Measurements from ENCODE around the gene BCKDK. TPM values are rescaled to one million over a fixed set of nuclear protein-coding genes. Genes with fewer than 3 reads are reported as not detected.
A peak's percentile ranks its signal among the peaks of the same experiment; 100 is the strongest.

BCKDK gene
- polyA plus RNA-seq, 1 donor (not counting 4 experiments of a cell fraction or from before 2014, with no cell fraction given): 19.9 TPM

DNA sequence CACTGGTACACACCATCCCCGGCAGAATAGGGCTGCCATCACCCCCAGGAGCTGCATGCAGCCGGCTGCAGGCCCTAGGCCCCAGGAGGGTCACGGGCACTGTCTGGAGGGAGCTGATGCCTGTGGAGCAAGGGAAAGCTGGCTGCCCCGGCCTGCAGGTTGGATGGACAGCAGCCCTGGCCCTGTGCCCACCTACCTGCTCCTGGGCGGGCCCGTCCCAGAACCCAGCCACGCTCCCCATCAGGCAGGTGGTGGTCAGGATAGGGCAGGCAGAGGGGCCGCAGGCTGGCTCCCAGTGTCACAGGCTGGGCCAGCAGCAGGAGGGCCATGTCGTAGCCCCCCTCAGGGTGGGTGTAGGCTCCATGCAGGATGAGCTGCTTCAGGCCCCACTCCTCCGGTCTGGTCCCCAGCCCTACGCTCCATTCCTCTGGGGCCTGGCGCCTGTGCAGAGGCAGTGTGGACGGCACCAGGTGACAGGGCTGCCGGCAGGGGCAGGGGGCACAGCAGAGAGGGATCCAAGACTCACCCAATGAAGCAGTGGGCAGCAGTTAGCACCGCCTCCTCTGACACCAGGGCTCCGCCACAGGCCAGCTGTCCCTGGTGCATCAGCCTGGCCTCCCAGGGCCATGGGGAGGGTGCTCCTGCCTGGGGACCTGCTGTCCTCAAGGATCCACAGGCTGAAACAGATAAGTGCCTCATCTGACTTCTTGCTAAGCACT lies 23.4 kb upstream of the BCKDK start:
- Histone ChIP-seq H4K20me1 (ENCODE audit: control insufficient read depth, extremely low read depth, insufficient read depth, low read length) (no peaks in the 10 kb centered on the region), H3K27me3 (ENCODE audit: control insufficient read depth, extremely low read depth, insufficient read depth, low read length) (no peaks in the 10 kb centered on the region), H3K4me2 (ENCODE audit: control insufficient read depth, extremely low read depth, insufficient read depth, low read depth, low read length) (no peak overlapping the region), H3K9me1 (ENCODE audit: control insufficient read depth, extremely low read depth, insufficient read depth, low read length) (no peaks in the 10 kb centered on the region), H3K9me3 (ENCODE audit: control insufficient read depth, low read depth, low read length) (no peaks in the 10 kb centered on the region), H3K9ac (ENCODE audit: control insufficient read depth, extremely low read depth, insufficient read depth, low read length) (no peak overlapping the region), H3K27ac (ENCODE audit: control insufficient read depth, insufficient read depth, low read length) (peak overlapping the region; percentile 39), H2AFZ (ENCODE audit: control insufficient read depth, low read length) (no peak overlapping the region), H3K36me3 (ENCODE audit: control insufficient read depth in 2 of 2, extremely low read depth in 1 of 2, insufficient read depth in 2 of 2, low read length in 2 of 2) (peaks cover 11 to 15% of the 10 kb centered on the region in 2 experiments), H3K4me1 (ENCODE audit: control insufficient read depth, extremely low read depth, insufficient read depth, low read length) (peaks cover 9% of the 10 kb centered on the region), H3K79me2 (ENCODE audit: control insufficient read depth, insufficient read depth, low read length) (peaks cover 19% of the 10 kb centered on the region), H3K4me3 (ENCODE audit: control insufficient read depth in 2 of 3, extremely low read depth in 1 of 3, insufficient read depth in 2 of 3, low read depth in 1 of 3, low read length in 3 of 3) (no peak overlapping the region)
- TF ChIP-seq, protein P1, sequence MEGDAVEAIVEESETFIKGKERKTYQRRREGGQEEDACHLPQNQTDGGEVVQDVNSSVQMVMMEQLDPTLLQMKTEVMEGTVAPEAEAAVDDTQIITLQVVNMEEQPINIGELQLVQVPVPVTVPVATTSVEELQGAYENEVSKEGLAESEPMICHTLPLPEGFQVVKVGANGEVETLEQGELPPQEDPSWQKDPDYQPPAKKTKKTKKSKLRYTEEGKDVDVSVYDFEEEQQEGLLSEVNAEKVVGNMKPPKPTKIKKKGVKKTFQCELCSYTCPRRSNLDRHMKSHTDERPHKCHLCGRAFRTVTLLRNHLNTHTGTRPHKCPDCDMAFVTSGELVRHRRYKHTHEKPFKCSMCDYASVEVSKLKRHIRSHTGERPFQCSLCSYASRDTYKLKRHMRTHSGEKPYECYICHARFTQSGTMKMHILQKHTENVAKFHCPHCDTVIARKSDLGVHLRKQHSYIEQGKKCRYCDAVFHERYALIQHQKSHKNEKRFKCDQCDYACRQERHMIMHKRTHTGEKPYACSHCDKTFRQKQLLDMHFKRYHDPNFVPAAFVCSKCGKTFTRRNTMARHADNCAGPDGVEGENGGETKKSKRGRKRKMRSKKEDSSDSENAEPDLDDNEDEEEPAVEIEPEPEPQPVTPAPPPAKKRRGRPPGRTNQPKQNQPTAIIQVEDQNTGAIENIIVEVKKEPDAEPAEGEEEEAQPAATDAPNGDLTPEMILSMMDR (optimal IDR thresholded peaks at IDR 0.05 in 1 of 3, IDR thresholded peaks at IDR 0.05 in 1 of 3, conservative IDR thresholded peaks at IDR 0.05 in 1 of 3; ENCODE audit: extremely low read depth in 1 of 3, insufficient read depth in 2 of 3, low read length in 3 of 3): no peak
- TF ChIP-seq EZH2 (IDR thresholded peaks at IDR 0.05; ENCODE audit: low read length): no peak
- dilution Hi-C loops (cut with MboI; ENCODE audit: extremely low pct_ligation_motif_present, low sequenced_read_pairs): no loop called here
- DNase-seq (ENCODE audit: low read depth, low spot score): no peak
- no peak for FAIRE-seq

DNA sequence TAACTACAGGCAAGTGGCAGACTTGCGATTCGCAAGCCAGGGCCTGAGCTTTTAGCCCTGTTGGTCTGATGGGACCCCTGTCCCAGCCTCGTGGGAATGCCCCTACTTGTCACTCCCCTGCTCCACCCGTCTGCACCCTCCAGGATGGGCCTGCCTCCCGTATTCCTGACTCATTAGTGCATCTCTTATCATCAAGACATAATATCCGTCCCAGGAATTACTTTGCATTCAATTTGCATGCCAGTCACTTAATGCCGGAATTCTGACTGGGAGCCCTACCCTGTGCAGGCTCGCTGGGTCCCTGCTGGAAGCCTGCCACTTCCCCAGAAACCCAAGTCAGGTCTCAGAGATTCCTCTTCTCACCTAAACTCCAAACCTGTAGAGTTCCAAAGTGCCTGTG lies 22.8 kb upstream of the BCKDK start:
- Histone ChIP-seq H3K27me3 (ENCODE audit: control insufficient read depth, extremely low read depth, insufficient read depth, low read length) (no peaks in the 10 kb centered on the region), H3K36me3 (ENCODE audit: control insufficient read depth in 2 of 2, extremely low read depth in 1 of 2, insufficient read depth in 2 of 2, low read length in 2 of 2) (peaks cover 11 to 13% of the 10 kb centered on the region in 2 experiments), H4K20me1 (ENCODE audit: control insufficient read depth, extremely low read depth, insufficient read depth, low read length) (no peaks in the 10 kb centered on the region), H3K79me2 (ENCODE audit: control insufficient read depth, insufficient read depth, low read length) (peaks cover 14% of the 10 kb centered on the region), H3K9ac (ENCODE audit: control insufficient read depth, extremely low read depth, insufficient read depth, low read length) (no peak overlapping the region), H2AFZ (ENCODE audit: control insufficient read depth, low read length) (no peak overlapping the region), H3K4me1 (ENCODE audit: control insufficient read depth, extremely low read depth, insufficient read depth, low read length) (peaks cover 9% of the 10 kb centered on the region), H3K9me3 (ENCODE audit: control insufficient read depth, low read depth, low read length) (no peaks in the 10 kb centered on the region), H3K4me3 (ENCODE audit: control insufficient read depth in 2 of 3, extremely low read depth in 1 of 3, insufficient read depth in 2 of 3, low read depth in 1 of 3, low read length in 3 of 3) (no peak overlapping the region), H3K4me2 (ENCODE audit: control insufficient read depth, extremely low read depth, insufficient read depth, low read depth, low read length) (no peak overlapping the region), H3K9me1 (ENCODE audit: control insufficient read depth, extremely low read depth, insufficient read depth, low read length) (no peaks in the 10 kb centered on the region), H3K27ac (ENCODE audit: control insufficient read depth, insufficient read depth, low read length) (peak overlapping the region; percentile 39)
- TF ChIP-seq EZH2 (IDR thresholded peaks at IDR 0.05; ENCODE audit: low read length): no peak
- TF ChIP-seq, protein P1 (optimal IDR thresholded peaks at IDR 0.05 in 1 of 3, IDR thresholded peaks at IDR 0.05 in 1 of 3, conservative IDR thresholded peaks at IDR 0.05 in 1 of 3; ENCODE audit: extremely low read depth in 1 of 3, insufficient read depth in 2 of 3, low read length in 3 of 3): no peak
- DNase-seq (ENCODE audit: low read depth, low spot score) (no peak), FAIRE-seq (no peak)
- dilution Hi-C loops (cut with MboI; ENCODE audit: extremely low pct_ligation_motif_present, low sequenced_read_pairs): no loop called here
